Loucy (cell line): ENCODE results near the gene MLYCD.

Experiments
- EZH2phosphoT487 ChIP-seq: fragments of 200-600 bp; IDR thresholded peaks from 2 replicates; pipeline ENCODE4 v1.6.1; 2018; ENCODE audit warnings: antibody characterized with exemption, mild to moderate bottlenecking, moderate library complexity, borderline replicate concordance
- TF ChIP-seq, protein P1 (sequence below): fragments of 200-600 bp; sonication (generic); conservative IDR thresholded peaks from 2 replicates; pipeline ENCODE4 v1.5.1; 2014; ENCODE audit warnings: mild to moderate bottlenecking, antibody characterized with exemption, low read length

DNA sequence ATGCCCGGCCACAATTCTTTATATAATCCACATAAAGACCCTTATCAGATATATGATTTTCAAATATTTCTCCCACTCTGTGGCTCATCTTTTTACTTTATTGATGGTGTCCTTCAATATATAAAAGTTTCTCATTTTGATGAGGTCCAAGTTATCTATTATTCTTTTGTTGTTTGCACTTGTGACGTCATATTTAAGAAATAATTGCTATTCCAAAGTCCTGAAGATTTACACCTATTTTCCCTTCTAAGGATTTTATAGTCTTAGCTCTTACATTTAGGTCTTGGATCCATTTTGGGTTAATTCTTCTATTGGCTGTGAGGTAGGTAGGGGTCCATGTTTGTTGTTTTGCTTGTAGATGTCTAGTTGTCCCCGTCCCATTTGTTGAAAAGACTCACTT is 3.0 kb upstream of the MLYCD start:
- no peak for TF ChIP-seq EZH2phosphoT487
- TF ChIP-seq, protein P1, sequence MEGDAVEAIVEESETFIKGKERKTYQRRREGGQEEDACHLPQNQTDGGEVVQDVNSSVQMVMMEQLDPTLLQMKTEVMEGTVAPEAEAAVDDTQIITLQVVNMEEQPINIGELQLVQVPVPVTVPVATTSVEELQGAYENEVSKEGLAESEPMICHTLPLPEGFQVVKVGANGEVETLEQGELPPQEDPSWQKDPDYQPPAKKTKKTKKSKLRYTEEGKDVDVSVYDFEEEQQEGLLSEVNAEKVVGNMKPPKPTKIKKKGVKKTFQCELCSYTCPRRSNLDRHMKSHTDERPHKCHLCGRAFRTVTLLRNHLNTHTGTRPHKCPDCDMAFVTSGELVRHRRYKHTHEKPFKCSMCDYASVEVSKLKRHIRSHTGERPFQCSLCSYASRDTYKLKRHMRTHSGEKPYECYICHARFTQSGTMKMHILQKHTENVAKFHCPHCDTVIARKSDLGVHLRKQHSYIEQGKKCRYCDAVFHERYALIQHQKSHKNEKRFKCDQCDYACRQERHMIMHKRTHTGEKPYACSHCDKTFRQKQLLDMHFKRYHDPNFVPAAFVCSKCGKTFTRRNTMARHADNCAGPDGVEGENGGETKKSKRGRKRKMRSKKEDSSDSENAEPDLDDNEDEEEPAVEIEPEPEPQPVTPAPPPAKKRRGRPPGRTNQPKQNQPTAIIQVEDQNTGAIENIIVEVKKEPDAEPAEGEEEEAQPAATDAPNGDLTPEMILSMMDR = no peak
